Breast epithelium (tissue), 4 donors: ENCODE results near the gene ATP6V0B. TPM values are rescaled to one million over a fixed set of nuclear protein-coding genes. Genes with fewer than 3 reads are reported as not detected.

Experiments used
- DNase-seq, 2 donors: peaks; one replicate each; pipeline ENCODE4 v3.0.0-alpha.2; 2019; ENCODE audit warnings: low spot score in 2 of 2
- H3K27ac ChIP-seq, 2 donors: fragments of 200-600 bp; sonication (generic) in 1 of 2; one replicate each; pipeline ENCODE4 v1.5.1; 2016 to 2019; ENCODE audit warnings: mild to moderate bottlenecking in 1 of 2
- H3K27me3 ChIP-seq, 2 donors: fragments of 200-600 bp; sonication (generic) in 1 of 2; one replicate each; pipeline versions ENCODE4 v1.5.1 to v1.6.0; 2017 to 2019; ENCODE audit warnings: control low read depth in 1 of 2, mild to moderate bottlenecking in 1 of 2
- H3K36me3 ChIP-seq: fragments of 200-600 bp; one replicate; pipeline ENCODE4 v1.5.1; 2019
- H3K4me1 ChIP-seq, 2 donors: fragments of 200-600 bp; sonication (generic); one replicate each; pipeline ENCODE4 v1.5.1; 2016 to 2019; ENCODE audit warnings: control low read depth in 1 of 2
- H3K4me3 ChIP-seq, 3 donors: fragments of 200-600 bp; sonication (generic); 1 replicate in 2 of 3; 2 replicates in 1 of 3; pipeline ENCODE4 v1.5.1; 2016 to 2019; ENCODE audit warnings: mild to moderate bottlenecking in 3 of 3, moderate library complexity in 2 of 3
- H3K9me3 ChIP-seq, 2 donors: fragments of 200-600 bp; sonication (generic) in 1 of 2; one replicate each; pipeline ENCODE4 v1.5.1; 2016 to 2019; ENCODE audit warnings: control low read depth in 1 of 2
- CTCF ChIP-seq, 3 donors: fragments of 450-650 bp; IDR thresholded peaks; one replicate each; pipeline ENCODE4 v1.5.1; 2016 to 2017; ENCODE audit warnings: antibody characterized with exemption in 3 of 3, mild to moderate bottlenecking in 3 of 3, moderate library complexity in 3 of 3
- POLR2A ChIP-seq: fragments of 450-650 bp; IDR thresholded peaks from one replicate; pipeline ENCODE4 v1.6.1; 2016; ENCODE audit warnings: antibody characterized with exemption, mild to moderate bottlenecking, moderate library complexity
- POLR2AphosphoS5 ChIP-seq, 3 donors: sonication (generic); formaldehyde crosslinking; IDR thresholded peaks; one replicate each; pipeline ENCODE4 v1.6.1; 2017; ENCODE audit warnings: antibody characterized with exemption in 3 of 3
- intact Hi-C: fragments of 100-400 bp; cut with DNase I; formaldehyde crosslinking; loops from one replicate; pipeline ENCODE4 v1.15.1; 2023; ENCODE audit warnings: low total_unique reads
- total RNA-seq, 3 donors: library from RNA; depleted of rRNA; stranded (reverse); fragments of >200 nt; gene quantifications; one replicate each; pipeline ENCODE4 v1.1.0, GENCODE V29; 2016

Gene ATP6V0B
- total RNA-seq, 3 donors from 2014 or later: 131 to 156 (median 155) TPM

GRCh38 chr1:43938383-43938782 lies 36.4 kb upstream of the ATP6V0B start:
- Histone ChIP-seq H3K36me3 (no peaks in the 10 kb centered on the region), H3K4me3 (no peak overlapping the region), H3K27me3 (no peaks in the 10 kb centered on the region), H3K9me3 (no peaks in the 10 kb centered on the region), H3K4me1 (no peaks in the 10 kb centered on the region), H3K27ac (no peak overlapping the region)
- TF ChIP-seq CTCF (IDR thresholded peaks at IDR 0.05): no peak
- TF ChIP-seq POLR2AphosphoS5 (IDR thresholded peaks at IDR 0.05): no peak
- no peak for TF ChIP-seq POLR2A
- no peak for DNase-seq
- intact Hi-C loops: loop anchor here (10.0 kb wide), 1 partner anchor 174 kb away; no protein-coding TSS in a partner anchor

- Histone ChIP-seq H3K4me1 (no peaks in the 10 kb centered on the region), H3K27me3 (no peaks in the 10 kb centered on the region), H3K4me3 (no peak overlapping the region), H3K9me3 (no peaks in the 10 kb centered on the region), H3K36me3 (no peaks in the 10 kb centered on the region), H3K27ac (no peak overlapping the region)
- TF ChIP-seq POLR2A (no peak), POLR2AphosphoS5 (IDR thresholded peaks at IDR 0.05) (no peak), CTCF (IDR thresholded peaks at IDR 0.05) (no peak)
- no peak for DNase-seq
- intact Hi-C loops: loop anchor here (10.0 kb wide), 1 partner anchor 174 kb away; no protein-coding TSS in a partner anchor
These were observed 35.7 kb upstream of the ATP6V0B start for GRCh38 chr1:43938892-43939587.

GRCh38 chr1:43942411-43942810 lies 32.3 kb upstream of the ATP6V0B start:
- no peak for DNase-seq
- peaks cover 3 to 5% of the 10 kb centered on the region in 2 donors for H3K4me1 ChIP-seq
- H3K27me3 ChIP-seq: no peaks in the 10 kb centered on the region
- no peaks in the 10 kb centered on the region for H3K9me3 ChIP-seq
- intact Hi-C loops: no loop called here
- TF ChIP-seq POLR2A: no peak
- no peak for TF ChIP-seq CTCF (IDR thresholded peaks at IDR 0.05)
- no peak for TF ChIP-seq POLR2AphosphoS5 (IDR thresholded peaks at IDR 0.05)
- H3K4me3 ChIP-seq: no peak overlapping the region
- no peak overlapping the region for H3K27ac ChIP-seq
- no peaks in the 10 kb centered on the region for H3K36me3 ChIP-seq

- H3K27ac ChIP-seq: no peak overlapping the region
- no peaks in the 10 kb centered on the region for H3K9me3 ChIP-seq
- no peak overlapping the region for H3K4me3 ChIP-seq
- no peak for DNase-seq
- TF ChIP-seq POLR2A: no peak
- TF ChIP-seq CTCF (IDR thresholded peaks at IDR 0.05): no peak
- no peak for TF ChIP-seq POLR2AphosphoS5 (IDR thresholded peaks at IDR 0.05)
- H3K4me1 ChIP-seq: peaks cover 12% of the 10 kb centered on the region in 2 donors
- H3K36me3 ChIP-seq: no peaks in the 10 kb centered on the region
- no peaks in the 10 kb centered on the region for H3K27me3 ChIP-seq
- intact Hi-C loops: no loop called here
These were observed 29.9 kb upstream of the ATP6V0B start for GRCh38 chr1:43944860-43945259.

GRCh38 chr1:43945674-43946235 lies 29.0 kb upstream of the ATP6V0B start:
- intact Hi-C loops: no loop called here
- peaks cover 12% of the 10 kb centered on the region in 2 donors for H3K4me1 ChIP-seq
- H3K27me3 ChIP-seq: no peaks in the 10 kb centered on the region
- no peak for DNase-seq
- H3K4me3 ChIP-seq: peak overlapping the region; percentile 61 to 95 (median 83)
- TF ChIP-seq POLR2AphosphoS5 (IDR thresholded peaks at IDR 0.05) (no peak), CTCF (IDR thresholded peaks at IDR 0.05) (no peak), POLR2A (no peak)
- H3K27ac ChIP-seq: peak overlapping the region; percentile 98 to 99
- no peaks in the 10 kb centered on the region for H3K9me3 ChIP-seq
- H3K36me3 ChIP-seq: no peaks in the 10 kb centered on the region
